ENCODE data around the gene SVEP1.

DNA sequence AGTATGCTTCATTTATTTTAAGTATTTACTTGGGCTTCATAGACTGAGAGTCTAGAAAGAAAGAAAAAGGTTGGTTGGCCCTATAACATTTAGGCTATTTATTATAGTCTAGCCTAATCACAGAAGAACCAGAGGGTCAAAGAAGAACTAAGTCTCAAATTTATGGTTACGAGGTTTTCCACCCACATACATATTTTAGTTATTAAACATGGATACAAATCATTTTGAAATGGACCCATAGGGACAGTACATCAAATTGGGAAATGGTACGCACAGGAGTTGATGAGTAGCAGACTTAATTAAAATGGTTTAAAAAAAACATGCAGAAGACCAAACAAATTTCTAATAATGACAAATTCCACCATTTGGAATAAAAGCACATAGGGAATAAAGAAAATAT is 17.7 kb downstream of the SVEP1 start:
- TF ChIP-seq, protein P1, sequence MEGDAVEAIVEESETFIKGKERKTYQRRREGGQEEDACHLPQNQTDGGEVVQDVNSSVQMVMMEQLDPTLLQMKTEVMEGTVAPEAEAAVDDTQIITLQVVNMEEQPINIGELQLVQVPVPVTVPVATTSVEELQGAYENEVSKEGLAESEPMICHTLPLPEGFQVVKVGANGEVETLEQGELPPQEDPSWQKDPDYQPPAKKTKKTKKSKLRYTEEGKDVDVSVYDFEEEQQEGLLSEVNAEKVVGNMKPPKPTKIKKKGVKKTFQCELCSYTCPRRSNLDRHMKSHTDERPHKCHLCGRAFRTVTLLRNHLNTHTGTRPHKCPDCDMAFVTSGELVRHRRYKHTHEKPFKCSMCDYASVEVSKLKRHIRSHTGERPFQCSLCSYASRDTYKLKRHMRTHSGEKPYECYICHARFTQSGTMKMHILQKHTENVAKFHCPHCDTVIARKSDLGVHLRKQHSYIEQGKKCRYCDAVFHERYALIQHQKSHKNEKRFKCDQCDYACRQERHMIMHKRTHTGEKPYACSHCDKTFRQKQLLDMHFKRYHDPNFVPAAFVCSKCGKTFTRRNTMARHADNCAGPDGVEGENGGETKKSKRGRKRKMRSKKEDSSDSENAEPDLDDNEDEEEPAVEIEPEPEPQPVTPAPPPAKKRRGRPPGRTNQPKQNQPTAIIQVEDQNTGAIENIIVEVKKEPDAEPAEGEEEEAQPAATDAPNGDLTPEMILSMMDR (conservative IDR thresholded peaks at IDR 0.05; ENCODE audit: low read depth, low read length), result no peak
- TF ChIP-seq EZH2 (IDR thresholded peaks at IDR 0.05; ENCODE audit: borderline replicate concordance, low read depth, low read length, poor library complexity, severe bottlenecking), result no peak

All from A673 (cell line).